ENCODE results near the gene C5AR2. TPM values are rescaled to one million over a fixed set of nuclear protein-coding genes. Genes with fewer than 3 reads are reported as not detected.

Gene C5AR2
- total RNA-seq (2021) = 0.04 TPM in 1 of 2 replicates, not detected in the other
- Bru-seq, nascent RNA = not detected
- BruChase-seq, experiment 1, labeled RNA remaining after a 2-hour chase = not detected
- percentile 15 among the genes with signal in this experiment for BruChase-seq, experiment 2, labeled RNA remaining after a 6-hour chase
- long read RNA-seq = 0 reads

DNA sequence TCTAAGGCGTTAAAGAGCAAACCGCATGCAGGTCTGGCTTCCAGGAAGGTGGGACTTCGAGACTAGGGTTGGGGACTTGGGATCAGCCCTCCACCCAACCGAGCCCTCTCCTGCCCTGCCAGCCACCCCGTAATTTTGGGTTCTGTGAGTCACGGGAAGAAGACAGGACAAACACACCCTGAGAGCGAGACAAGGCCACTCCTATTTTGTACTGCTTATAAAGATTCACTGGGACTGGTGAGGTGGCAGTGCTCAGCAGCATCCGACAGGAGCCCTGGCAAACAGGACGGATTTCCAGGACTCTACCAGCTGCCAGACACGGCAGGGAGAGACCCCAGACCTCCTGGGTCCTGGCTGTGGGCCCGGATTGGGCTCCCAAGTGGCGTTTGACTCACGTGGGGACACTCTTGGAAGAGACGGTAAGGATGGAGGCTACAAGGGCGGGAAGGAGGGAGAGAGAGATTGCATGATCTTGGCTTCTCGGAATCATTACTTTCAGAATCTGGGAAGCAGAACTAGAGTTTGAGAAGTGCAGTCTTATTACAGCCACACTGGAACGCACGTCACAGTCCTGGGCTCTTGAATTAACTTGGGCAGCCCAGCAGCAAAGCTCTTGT lies at the start of gene C5AR2:
TSS of gene C5AR2 (plus strand) at position 245 of the 617 bp plus-strand sequence. CDS start 8,625 bp downstream, outside the sequence.
- Histone ChIP-seq H3K4me3 (ENCODE audit: low read depth, low read length, poor library complexity, severe bottlenecking) (no peak within 1 kb of the TSS), H3K36me3 (ENCODE audit: insufficient read depth, low read length, poor library complexity, severe bottlenecking) (no peaks in the 10 kb centered on the region), H3K4me1 (ENCODE audit: insufficient read depth, low read length, poor library complexity, severe bottlenecking) (no peaks in the 10 kb centered on the region), H3K27me3 (replicated peaks; ENCODE audit: insufficient read depth, low read depth, low read length, poor library complexity) (no peaks in the 10 kb centered on the region), H3K9me3 (ENCODE audit: low read depth, low read length, poor library complexity, severe bottlenecking) (no peaks in the 10 kb centered on the region), H3K27ac (ENCODE audit: low read depth, low read length, poor library complexity, severe bottlenecking) (no peak within 1 kb of the TSS)
- DNase-seq (ENCODE audit: low spot score) = no peak
- ChIA-PET POLR2A (ENCODE audit: low non-redundant PET) (no interaction called here), CTCF (no interaction called here)
- BruUV-seq (replicated peaks) = no TSS peak
- TF ChIP-seq EZH2 (IDR thresholded peaks at IDR 0.05; ENCODE audit: borderline replicate concordance, low read depth, low read length, poor library complexity, severe bottlenecking) = no peak
- TF ChIP-seq, protein P1, sequence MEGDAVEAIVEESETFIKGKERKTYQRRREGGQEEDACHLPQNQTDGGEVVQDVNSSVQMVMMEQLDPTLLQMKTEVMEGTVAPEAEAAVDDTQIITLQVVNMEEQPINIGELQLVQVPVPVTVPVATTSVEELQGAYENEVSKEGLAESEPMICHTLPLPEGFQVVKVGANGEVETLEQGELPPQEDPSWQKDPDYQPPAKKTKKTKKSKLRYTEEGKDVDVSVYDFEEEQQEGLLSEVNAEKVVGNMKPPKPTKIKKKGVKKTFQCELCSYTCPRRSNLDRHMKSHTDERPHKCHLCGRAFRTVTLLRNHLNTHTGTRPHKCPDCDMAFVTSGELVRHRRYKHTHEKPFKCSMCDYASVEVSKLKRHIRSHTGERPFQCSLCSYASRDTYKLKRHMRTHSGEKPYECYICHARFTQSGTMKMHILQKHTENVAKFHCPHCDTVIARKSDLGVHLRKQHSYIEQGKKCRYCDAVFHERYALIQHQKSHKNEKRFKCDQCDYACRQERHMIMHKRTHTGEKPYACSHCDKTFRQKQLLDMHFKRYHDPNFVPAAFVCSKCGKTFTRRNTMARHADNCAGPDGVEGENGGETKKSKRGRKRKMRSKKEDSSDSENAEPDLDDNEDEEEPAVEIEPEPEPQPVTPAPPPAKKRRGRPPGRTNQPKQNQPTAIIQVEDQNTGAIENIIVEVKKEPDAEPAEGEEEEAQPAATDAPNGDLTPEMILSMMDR (conservative IDR thresholded peaks at IDR 0.05; ENCODE audit: low read depth, low read length) = no peak
- intact Hi-C loops (cut with micrococcal nuclease; ENCODE audit: unreplicated experiment) = no loop called here

DNA sequence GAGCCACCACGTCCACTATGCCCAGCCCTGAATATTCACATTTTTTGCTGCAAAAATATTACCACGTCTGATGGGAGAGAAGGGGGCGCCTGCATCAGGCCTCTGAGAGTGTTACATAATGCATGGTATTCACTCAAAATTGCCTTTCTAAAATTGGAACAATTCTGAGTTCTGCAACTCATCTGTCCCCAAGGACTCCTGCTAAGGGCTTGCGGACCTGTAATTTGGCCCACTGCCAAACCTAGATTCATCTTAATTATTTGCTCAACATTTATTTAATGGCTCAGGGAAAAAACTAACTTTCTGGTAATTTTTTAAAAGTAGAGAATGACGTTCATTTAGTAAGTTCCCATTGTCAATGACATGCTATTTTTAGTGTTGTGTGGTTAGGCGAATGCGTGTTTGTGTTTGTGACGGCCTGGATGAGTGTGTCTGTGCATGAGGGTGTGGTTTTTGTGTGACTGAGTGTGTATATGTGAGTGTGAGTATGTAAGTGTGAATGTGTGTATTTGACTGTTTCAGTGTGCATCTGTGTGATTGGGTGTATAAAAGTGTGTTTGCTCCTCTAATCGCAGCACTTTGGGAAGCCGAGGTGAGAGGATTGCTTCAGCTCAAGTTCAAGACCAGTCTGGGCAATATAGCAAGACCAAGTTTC lies 48.4 kb upstream of the C5AR2 start:
- Histone ChIP-seq H3K36me3 (ENCODE audit: insufficient read depth, low read length, poor library complexity, severe bottlenecking) (no peaks in the 10 kb centered on the region), H3K27ac (ENCODE audit: low read depth, low read length, poor library complexity, severe bottlenecking) (no peak overlapping the region), H3K4me1 (ENCODE audit: insufficient read depth, low read length, poor library complexity, severe bottlenecking) (no peaks in the 10 kb centered on the region), H3K9me3 (ENCODE audit: low read depth, low read length, poor library complexity, severe bottlenecking) (no peaks in the 10 kb centered on the region), H3K27me3 (replicated peaks; ENCODE audit: insufficient read depth, low read depth, low read length, poor library complexity) (no peaks in the 10 kb centered on the region), H3K4me3 (ENCODE audit: low read depth, low read length, poor library complexity, severe bottlenecking) (no peak overlapping the region)
- DNase-seq (ENCODE audit: low spot score) = no peak
- TF ChIP-seq, protein P1 (conservative IDR thresholded peaks at IDR 0.05; ENCODE audit: low read depth, low read length) = no peak
- no peak for TF ChIP-seq EZH2 (IDR thresholded peaks at IDR 0.05; ENCODE audit: borderline replicate concordance, low read depth, low read length, poor library complexity, severe bottlenecking)
- BruUV-seq (replicated peaks) = no TSS peak
- CTCF ChIA-PET = no interaction called here
- intact Hi-C loops (cut with micrococcal nuclease; ENCODE audit: unreplicated experiment) = no loop called here
- POLR2A ChIA-PET (ENCODE audit: low non-redundant PET) = no interaction called here

DNA sequence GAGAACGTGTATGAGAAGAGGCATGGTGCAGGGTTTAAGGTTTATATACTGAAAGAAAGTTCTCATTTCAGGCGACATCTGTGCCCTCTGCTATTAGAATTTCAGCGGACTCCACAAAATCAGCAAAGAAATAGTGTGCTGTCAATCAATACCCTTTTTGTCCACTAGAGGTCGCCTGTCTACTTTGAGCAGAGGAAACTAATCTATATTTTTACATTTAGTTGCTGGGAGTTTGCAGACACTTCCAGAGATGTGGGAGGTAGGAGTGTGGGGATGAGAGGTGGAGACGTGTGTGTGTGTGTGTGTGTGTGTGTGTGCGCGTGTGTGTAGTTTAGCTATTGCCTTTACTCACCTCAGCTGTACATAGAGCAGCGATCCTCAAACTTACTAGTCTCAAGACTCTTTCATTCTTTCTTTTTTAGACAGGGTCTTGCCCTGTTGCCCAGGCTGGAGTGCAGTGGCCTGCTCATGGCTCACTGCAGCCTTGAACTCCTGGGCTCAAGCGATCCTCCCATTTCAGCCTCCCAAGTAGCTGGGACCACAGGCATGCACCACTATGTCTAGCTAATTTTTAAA lies 47.6 kb upstream of the C5AR2 start:
- ChIA-PET CTCF (interaction anchor here (0.6 to 0.8 kb wide), 2 partner anchors 106 to 267 kb away, joined by 3 read pairs; no protein-coding TSS in a partner anchor), POLR2A (ENCODE audit: low non-redundant PET) (interaction anchor here (0.6 kb wide), 1 partner anchor 64 kb away, joined by 8 read pairs; the partner anchor contains the start of gene DHX34)
- peak; percentile 79 for DNase-seq (ENCODE audit: low spot score)
- Histone ChIP-seq H3K27ac (ENCODE audit: low read depth, low read length, poor library complexity, severe bottlenecking) (no peak overlapping the region), H3K4me3 (ENCODE audit: low read depth, low read length, poor library complexity, severe bottlenecking) (no peak overlapping the region), H3K9me3 (ENCODE audit: low read depth, low read length, poor library complexity, severe bottlenecking) (no peaks in the 10 kb centered on the region), H3K4me1 (ENCODE audit: insufficient read depth, low read length, poor library complexity, severe bottlenecking) (peaks cover 5% of the 10 kb centered on the region), H3K27me3 (replicated peaks; ENCODE audit: insufficient read depth, low read depth, low read length, poor library complexity) (no peaks in the 10 kb centered on the region), H3K36me3 (ENCODE audit: insufficient read depth, low read length, poor library complexity, severe bottlenecking) (no peaks in the 10 kb centered on the region)
- TF ChIP-seq, protein P1 (conservative IDR thresholded peaks at IDR 0.05; ENCODE audit: low read depth, low read length) = peak; percentile 92
- no peak for TF ChIP-seq EZH2 (IDR thresholded peaks at IDR 0.05; ENCODE audit: borderline replicate concordance, low read depth, low read length, poor library complexity, severe bottlenecking)
- intact Hi-C loops (cut with micrococcal nuclease; ENCODE audit: unreplicated experiment) = no loop called here
- no TSS peak for BruUV-seq (replicated peaks)

All from A673 (cell line).